Tibial nerve (tissue), 3 donors: ENCODE results near the gene POTEJ.
"Not testable (repeated sequence)": the region's sequence is repeated elsewhere in the genome, so short reads cannot be mapped to it uniquely, and the experiment has no call there.

Source experiments
- POLR2A ChIP-seq, 2 donors: fragments of 450-650 bp; IDR thresholded peaks; one replicate each; pipeline ENCODE4 v1.6.1; 2017; ENCODE audit warnings: antibody characterized with exemption in 2 of 2, mild to moderate bottlenecking in 2 of 2, moderate library complexity in 2 of 2
- TF ChIP-seq, protein P1 (sequence below), 5 experiments: fragments of 200-600 bp in 3 of 5; fragments of 450-650 bp in 2 of 5; sonication (generic) in 3 of 5; IDR thresholded peaks; one replicate each; pipeline ENCODE4 v1.5.1; 2016 to 2019; ENCODE audit warnings: antibody characterized with exemption in 5 of 5, mild to moderate bottlenecking in 3 of 5, moderate library complexity in 2 of 5

DNA sequence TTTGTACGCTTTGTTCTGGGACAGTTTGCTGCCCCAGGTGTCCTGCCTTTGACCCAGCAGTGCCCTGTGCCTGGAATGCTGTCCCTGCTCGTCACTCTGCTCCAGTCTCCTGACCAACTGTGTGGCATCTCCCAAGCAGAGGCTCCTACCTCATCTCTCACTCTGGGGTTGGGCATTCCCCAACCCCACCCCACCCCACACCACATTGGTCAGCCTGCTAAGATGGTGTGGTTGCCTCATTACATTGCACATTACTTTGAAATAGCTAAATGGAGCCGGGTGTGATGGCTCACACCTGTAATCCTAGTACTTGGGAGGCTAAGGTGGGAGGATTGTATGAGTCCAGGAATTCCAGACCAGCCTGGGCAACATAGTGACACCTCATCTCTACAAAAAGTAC is 39.3 kb upstream of the POTEJ start:
- TF ChIP-seq, protein P1, sequence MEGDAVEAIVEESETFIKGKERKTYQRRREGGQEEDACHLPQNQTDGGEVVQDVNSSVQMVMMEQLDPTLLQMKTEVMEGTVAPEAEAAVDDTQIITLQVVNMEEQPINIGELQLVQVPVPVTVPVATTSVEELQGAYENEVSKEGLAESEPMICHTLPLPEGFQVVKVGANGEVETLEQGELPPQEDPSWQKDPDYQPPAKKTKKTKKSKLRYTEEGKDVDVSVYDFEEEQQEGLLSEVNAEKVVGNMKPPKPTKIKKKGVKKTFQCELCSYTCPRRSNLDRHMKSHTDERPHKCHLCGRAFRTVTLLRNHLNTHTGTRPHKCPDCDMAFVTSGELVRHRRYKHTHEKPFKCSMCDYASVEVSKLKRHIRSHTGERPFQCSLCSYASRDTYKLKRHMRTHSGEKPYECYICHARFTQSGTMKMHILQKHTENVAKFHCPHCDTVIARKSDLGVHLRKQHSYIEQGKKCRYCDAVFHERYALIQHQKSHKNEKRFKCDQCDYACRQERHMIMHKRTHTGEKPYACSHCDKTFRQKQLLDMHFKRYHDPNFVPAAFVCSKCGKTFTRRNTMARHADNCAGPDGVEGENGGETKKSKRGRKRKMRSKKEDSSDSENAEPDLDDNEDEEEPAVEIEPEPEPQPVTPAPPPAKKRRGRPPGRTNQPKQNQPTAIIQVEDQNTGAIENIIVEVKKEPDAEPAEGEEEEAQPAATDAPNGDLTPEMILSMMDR (IDR thresholded peaks at IDR 0.05): not testable (repeated sequence)
- TF ChIP-seq POLR2A (IDR thresholded peaks at IDR 0.05): not testable (repeated sequence)
